Posterior cingulate gyrus (tissue), 11 donors: ENCODE results near the gene MRPL20.
"Not testable (repeated sequence)": the region's sequence is repeated elsewhere in the genome, so short reads cannot be mapped to it uniquely, and the experiment has no call there.

Source experiments
- DNase-seq, 10 donors: peaks; one replicate each; pipeline versions ENCODE4 v3.0.0 to v3.0.0-alpha.2; 2020 to 2021; ENCODE audit warnings: mixed read lengths in 3 of 10
- intact Hi-C: fragments of 100-400 bp; cut with DNase I; formaldehyde crosslinking; loops from one replicate; pipeline ENCODE4 v1.15.1; 2023

Gene MRPL20

DNA sequence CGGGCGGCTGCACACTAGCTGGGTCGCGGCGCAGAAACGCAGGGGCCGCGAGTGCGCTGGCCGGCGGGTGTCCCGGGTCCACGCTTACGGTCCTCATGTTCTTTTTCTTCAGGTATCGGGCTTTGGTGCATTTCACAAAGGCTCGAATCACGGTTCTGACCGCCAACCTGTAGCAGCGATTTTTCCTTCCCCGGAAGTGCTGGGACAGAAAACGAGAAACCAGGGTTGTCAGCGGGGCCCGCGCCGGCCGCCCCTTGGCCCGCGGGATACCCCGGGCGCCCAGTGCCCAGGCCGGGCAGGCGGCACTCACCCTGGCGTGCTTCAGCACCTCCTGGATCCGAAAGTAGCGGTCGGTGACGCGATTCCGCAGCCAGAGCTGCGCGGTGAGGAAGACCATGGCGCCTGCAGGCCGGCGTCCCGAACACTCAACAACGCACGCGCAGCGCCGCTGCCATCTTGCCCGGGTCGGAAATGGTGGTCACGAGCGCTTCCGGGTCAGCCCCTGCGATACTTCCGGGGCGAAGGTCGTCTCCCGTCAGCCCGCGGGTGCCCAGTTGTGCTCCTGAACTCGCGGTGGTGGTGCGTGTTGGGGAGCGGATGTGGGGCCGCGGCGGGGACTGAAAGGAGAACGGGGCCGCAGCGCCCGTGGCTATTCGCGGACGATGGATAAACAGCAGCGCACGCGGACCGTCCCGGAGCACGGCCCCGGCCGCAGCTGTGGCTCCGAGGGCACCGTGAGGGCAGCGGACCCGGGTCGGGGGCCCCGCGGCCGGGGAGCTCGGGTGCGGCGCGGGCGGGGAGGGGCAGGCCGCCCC is at the start of gene MRPL20:
MRPL20 (minus strand) TSS at position 473 of the 815 bp plus-strand sequence; CDS start at position 397, 76 bp downstream.
- peak; percentile 91 to 99 (median 94) for DNase-seq
- intact Hi-C loops = loop anchor here (2.0 kb wide), 1 partner anchor 32 kb away; the partner anchor contains the start of gene AURKAIP1

DNA sequence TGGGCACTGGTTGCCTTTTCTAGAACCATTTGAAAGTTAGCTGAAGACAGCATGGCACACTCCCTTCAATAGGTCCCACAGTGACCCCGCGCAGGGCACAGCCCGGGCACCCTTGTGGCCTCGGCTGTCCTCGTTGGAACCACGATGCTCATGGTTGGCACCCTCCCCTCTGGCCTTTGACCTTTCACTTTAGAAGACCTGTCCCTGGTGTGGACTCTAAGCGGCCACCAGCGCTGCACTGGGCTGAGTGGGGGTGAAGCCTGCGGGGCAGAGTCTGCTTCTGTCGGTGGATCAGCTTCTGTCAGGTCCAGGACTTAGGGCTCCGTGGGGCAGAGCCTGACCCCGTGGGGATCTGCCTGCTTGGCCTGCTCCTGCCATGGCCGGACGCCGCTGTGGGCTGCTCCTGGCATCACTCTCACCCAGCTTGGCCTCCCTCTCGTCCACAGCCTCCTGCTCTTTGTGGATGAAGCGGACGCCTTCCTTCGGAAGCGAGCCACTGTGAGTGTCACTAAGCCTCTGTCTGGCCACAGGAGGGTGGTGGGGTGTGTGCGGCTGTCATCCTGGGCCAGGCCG is 49.7 kb upstream of the MRPL20 start:
- DNase-seq, intact Hi-C loops: not testable (repeated sequence)

DNA sequence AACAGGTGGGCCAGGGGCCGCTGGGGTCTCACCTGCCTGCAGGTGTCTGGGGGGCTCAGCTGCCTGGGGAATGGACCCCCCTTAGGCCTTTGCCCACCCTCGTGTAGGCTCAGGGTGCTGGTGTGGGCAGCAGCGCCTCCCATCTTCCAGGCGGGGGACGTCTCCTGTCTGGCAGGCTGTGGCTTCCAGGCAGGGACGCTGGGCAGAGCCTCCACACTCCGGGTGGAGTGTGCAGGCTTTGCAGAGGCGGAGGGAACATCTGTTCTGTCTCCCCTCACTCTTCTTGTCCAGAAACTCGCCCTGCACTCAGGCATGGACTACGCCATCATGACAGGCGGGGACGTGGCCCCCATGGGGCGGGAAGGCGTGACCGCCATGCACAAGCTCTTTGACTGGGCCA is 48.8 kb upstream of the MRPL20 start:
- DNase-seq, intact Hi-C loops: not testable (repeated sequence)

DNA sequence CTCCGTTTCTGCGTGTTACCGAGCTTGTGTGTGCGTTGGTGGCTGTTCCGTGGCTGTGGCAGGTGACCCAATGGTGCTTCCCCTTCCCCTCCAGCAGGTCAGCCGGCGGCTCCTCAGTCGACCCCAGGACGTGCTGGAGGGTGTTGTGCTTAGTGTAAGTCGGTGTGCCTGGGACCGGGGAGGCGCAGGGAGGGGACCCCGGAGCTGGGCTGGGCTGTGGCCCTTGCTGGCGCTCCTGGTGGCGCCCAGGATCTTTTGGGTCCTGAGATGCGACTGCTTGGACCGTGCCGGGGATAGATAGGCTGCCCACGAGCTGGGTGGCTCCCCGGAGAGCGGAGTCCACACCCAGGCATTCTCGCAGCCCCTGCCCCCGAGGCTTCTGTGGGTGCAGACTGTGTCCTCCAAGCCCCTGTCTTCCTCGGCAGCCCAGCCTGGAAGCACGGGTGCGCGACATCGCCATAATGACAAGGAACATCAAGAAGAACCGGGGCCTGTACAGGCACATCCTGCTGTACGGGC is 48.3 kb upstream of the MRPL20 start:
- DNase-seq = peak in 1 of 10 donors; percentile 74
- intact Hi-C loops = no loop called here

DNA sequence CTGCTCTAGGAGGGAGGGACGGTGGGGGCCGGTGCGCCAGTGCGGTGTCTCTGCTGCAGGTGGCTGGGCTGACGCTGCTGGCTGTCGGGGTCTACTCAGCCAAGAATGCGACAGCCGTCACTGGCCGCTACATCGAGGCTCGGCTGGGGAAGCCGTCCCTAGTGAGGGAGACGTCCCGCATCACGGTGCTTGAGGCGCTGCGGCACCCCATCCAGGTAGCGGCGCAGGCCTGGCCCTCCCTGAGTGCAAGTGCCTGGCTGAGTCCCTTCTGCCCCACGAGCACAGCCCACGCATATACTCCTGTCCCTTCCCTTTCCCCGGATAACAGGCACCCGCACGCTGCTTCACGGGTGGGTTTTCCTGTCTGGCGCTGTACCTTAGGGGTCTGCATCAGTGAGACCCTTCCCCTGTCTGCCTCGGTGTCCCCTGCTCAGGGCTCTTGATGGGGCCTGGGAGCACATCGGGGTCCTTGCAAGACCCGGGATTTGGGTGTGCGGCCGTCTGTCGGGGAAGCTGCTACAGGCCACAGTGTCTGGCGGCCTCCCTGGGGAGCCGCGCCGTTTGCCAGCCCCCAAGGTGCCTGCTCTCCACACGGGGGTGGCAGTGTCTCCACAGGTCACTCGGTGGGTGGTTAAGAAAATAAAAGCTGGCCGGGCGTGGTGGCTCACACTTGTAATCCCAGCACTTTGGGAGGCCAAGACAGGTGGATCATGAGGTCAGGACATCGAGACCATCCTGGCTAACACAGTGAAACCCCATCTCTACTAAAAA is 47.4 kb upstream of the MRPL20 start:
- DNase-seq = peak in 1 of 10 donors; percentile 77

DNA sequence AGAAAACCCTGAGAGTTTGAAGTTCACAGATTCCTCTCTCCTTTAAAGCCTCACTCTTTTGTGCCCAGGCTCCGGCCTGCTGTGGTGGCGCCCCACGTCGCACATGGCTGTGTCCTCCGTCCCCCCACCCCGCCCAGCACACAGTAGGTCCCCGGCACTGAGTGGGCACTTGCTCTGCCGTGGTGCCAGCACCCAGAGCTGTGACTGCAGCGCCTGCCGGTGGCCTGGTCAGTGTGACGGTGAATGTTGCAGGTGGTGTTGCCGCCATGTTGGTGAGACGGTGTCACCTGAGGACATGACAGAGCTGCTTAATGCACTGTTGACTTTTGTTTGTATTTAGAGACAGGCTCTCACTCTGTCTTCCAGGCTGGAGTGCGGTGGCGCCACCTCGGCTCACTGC is 45.8 kb upstream of the MRPL20 start:
- no peak for DNase-seq
- intact Hi-C loops = no loop called here

More for the DNA sequence above, 47.4 kb upstream of the MRPL20 start:
- intact Hi-C loops = not testable (repeated sequence)

DNA sequence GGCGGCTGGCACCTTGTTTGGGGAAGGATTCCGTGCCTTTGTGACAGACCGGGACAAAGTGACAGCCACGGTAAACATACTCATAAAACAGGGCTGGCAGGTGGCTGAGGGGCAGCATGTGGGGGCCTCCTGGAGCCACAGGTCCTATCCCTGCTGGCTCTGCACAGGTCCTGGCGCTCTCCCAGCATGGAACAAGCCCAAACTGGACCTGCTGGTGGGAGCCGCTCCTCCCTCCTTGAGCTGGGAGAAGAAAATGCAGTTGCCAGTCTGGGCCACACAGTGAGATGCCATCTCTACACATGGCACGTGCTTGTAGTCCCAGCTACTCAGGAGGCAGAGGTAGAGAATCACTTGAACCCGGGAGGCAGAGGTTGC is 45.3 kb upstream of the MRPL20 start:
- intact Hi-C loops, DNase-seq: not testable (repeated sequence)

DNA sequence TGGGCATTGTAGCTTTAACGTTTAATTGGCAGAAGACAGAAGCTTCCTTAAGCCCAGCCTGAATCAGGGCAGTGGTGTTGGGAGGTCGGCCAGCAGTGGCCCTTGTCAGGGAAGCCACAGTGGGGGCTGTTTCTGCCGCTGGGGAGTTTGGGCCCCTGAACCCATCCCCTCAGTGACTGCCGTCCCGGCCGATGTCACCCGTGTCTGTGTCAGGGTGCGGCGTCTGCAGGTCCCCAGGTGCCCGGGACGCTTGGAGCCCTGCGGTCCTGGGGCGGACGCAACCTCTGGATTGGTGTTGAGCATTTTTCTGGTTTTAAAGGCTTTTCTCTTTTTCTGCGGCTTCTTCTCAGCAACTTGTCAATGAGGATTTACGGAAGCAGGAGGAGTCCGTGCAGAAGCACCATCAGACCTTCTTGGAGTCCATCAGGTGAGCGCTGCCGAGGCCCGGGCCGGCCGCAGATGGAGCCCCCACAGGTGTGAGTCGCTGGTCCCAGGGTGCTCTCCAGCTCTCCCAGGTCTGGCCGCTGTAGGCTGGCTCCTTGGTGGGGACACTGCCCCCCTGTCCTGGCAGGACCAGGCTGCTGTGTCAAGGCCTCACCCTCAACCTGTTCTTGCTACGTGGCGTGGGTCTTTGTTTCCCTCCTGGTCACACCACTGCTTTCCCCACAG is 44.7 kb upstream of the MRPL20 start:
- peak in 2 of 10 donors; percentile 78 to 84 for DNase-seq
- intact Hi-C loops = no loop called here

DNA sequence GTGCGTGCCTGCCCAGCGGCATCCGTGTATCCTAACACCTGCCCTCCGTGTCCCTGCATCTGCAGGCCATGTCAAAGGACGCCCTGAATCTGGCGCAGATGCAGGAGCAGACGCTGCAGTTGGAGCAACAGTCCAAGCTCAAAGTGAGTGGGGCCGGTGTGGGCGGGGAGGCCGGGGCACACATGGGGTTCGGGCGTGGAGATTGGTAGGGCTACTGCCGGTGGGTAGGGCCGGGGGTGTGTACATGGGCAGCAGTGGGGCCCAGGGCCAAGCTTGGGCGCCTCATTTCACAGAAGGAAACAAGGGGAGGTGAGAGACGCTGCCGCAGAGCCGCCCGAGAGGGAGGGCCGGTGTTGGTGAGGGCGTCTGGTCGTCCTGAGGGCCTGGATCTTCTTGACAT is 43.5 kb upstream of the MRPL20 start:
- DNase-seq, intact Hi-C loops: not testable (repeated sequence)

DNA sequence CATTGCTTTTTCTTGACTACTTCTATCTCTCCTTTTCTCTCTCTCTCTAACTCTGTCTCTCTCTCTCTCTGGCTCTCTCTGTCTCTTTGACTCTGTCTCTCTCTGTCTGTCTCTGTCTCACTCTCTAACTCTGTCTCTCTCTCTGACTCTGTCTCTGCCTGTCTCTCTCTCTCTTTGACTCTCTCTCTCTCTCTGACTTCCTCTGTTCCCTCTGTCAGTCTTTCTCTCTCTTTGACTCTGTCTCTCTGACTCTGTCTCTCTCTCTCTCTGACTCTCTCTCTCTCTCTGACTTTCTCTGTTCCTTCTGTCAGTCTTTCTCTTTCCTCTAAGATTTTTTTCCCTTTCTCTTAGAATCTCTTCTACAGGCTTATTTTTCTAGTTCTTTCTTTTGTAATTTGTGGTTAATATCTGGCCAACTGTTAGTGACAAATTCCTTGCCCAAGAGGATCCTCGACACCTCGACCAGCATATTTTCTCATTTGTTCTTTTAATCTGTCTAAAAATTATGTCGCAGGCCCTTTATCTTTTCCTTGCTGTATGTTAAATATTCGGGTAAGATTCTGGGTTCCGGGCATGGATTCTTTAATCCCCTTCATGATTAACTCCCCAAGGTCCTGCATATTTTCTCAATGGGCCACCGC is 42.1 kb upstream of the MRPL20 start, which contains the start of gene ATAD3C:
ATAD3C (plus strand) TSS at position 591 of the 641 bp plus-strand sequence. CDS start 995 bp downstream, outside the sequence.
- no peak for DNase-seq
- intact Hi-C loops = no loop called here

DNA sequence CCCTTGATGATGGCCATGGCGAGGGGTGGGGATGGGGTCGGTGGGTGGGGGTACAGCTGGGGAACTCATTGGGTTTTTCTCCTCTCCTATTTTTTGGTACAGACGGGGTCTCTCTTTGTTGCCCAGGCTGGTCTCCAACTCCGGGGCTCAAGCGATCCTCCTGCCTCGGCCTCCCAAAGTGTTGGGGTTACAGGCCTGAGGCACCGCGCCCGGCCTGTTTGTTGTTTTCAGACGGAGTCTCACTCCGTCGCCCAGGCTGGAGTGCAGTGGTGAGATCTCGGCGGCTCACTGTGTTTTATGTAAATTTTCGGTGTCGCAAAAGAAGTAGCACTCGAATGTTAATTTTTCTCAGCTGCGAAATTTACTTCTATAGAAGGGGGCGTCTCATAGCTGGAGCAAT is 39.5 kb upstream of the MRPL20 start:
- DNase-seq, intact Hi-C loops: not testable (repeated sequence)

DNA sequence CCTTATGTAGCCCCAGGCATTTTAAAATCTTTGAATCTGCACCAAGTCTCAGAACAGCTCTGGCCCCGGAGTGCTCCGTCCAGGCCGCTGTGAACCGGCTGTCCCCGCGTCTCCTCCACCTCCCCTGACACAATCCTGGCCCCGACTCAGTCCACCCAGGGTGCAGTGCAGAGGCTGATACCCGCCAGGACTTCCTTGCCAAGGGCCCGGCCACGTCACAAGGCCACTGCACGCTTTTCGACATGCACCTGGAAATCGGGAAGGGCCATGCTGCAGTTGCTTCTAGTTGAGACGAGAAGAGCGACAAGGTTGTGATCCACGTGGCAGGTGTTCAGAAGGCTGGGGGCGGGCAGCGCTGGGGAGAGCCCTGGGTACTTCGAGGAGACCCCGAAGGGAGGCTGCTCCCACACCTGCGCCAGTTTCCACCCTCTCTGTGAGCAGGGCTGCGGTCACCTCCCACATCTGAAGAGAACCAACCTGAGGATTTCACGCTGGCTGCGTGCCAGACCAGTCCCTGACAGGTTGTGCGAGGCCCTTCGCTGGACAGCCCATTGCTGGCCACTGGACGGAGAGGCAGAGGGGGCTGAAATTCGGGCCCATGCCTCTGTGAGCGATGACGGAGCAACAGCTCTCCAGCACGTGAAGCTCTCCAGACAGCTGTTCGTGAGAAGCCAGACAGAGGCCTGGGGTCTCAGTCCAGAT is 35.1 kb upstream of the MRPL20 start:
- intact Hi-C loops = no loop called here
- DNase-seq = peak in 2 of 10 donors; percentile 13 to 87

DNA sequence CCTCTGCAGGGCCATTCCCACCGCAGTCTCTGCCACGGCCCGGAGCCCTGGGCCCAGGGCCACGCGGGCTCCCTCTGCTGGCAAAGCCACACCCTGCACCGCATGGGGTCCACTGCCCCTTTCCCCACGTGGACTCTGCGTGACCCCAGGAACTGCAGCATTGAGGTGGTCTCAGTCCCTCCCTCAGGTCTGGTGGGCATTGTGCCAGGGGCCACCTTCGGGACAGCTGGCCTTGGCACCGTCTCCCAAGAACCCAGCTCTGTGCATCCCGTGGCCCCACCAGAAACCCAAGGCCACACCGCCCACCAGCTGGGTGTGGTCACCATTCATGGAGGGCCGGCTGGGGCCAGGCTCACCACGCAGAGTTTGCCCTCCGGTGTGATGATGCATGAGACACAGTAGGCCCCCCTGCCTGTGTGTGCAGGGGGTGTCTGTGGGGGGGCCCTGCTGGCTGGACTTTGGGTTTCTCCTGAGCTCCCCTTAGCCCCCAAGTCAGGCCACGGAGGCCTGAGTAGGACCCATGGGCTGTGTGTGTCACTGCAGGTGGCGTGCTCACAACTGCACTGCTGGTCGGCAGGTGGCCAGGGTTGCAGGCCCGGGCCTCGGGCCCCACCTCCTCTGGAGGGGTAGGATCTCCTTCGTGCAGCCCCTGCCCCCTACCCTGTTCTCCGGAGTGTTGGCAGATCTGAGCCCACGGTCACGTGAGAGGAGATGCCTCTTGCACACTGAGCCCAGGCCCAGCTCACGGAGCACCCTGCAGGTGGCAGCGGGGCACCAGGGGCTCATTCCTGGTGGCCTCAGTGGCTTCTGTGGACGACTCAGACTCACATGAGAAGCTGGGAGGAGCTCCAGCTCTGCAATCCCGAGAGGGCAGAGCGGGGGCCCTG is 34.2 kb upstream of the MRPL20 start:
- peak in 6 of 10 donors; percentile 38 to 92 (median 74) for DNase-seq
- intact Hi-C loops = no loop called here

DNA sequence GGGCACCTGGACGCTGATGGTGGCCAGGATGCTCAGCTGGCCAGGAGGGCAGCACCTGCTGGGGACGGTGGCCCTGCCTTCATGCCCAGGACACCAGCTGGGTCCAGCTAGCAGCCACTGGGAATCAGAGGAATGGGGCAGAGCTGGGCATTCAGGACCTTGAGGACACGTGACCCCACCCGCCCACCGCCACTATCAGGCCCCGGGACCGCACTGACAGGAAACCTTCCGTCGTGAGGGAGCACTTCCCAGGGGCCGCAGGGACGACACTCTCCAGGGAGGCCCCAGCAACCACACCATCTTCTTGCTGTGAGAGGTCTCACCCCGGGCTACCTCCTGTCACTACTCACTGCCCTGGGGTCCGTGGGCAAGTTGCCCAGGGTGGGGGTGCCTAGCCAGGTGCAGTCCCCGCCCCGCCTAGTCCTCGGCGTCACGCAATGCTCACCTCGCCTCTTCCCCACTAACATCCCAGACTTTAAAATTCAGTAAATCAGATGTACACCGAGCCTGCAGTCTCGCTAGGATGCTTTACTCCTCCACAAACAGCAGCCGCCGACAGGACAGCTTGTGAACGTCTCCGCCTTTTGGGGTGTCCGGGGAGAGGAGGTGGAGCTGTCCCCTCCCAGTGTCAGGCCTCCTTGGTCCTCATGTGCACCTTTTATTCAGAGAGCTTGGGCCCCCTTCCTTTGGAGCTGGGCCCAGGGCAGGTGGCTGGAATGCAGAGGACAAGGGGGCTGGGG is 33.3 kb upstream of the MRPL20 start:
- DNase-seq = peak in 1 of 10 donors; percentile 84
- intact Hi-C loops = no loop called here

DNA sequence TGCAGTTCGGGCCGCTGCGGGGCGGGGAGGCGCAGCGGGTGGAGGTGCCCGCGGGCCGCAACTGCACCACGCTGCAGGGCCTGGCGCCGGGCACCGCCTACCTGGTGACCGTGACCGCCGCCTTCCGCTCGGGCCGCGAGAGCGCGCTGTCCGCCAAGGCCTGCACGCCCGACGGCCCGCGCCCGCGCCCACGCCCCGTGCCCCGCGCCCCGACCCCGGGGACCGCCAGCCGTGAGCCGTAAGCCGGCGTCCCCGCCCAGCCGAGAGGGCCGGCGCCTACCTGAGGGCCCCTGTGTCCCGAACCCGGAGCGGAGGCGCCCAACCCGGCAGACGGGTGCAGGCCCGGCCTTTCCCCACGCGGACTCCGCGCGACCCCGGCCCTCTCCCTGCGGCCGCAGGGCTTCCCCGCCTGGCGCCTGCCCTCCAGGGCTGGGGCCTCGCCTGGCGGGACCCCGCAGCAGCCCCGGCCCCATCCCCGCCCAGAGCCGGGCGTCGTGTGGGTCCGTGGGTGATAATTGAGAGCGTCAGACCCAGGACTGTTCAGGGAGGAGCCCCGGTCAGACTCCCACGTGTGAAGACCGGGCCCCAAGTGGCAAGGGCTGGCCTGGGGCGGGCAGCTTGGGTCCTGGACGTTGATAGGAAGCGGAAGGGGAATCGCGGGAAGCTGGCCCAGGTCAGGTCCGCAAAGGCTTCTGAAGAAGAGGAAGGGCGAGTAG is 32.6 kb upstream of the MRPL20 start:
- intact Hi-C loops = no loop called here
- DNase-seq = peak in 2 of 10 donors; percentile 7 to 85

DNA sequence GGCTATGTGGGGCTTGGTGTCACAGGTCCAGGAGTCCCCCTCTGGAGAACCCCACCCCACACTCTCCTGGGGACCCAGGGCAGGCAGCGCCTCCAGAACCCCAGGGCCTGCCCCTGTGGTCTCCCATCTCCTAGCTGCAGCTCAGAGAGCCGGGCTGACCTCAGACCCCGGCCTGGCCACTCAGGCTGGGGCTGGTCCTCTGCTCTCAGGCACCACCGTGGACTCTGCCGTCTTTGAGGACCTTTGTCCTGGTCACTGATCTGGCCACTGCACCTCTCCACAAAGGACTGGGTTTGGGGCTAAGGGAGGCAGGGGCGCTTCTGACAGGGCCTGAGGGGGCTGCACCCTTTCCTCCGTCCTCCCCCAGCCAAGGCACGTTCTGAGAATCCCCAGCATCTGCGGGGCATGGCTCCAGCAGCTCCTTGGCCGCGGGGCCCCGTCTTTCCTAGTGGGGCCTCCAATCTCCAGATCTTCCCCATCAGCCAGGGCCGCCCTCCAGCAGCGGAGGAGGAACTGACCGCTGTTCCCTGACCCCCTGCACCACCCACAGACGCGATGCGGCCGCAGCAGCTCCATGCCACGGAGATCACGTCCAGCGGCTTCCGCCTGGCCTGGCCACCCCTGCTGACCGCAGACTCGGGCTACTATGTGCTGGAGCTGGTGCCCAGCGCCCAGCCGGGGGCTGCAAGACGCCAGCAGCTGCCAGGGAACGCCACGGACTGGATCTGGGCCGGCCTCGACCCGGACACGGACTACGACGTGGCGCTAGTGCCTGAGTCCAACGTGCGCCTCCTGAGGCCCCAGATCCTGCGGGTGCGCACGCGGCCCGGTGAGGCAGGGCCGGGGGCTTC is 31.7 kb upstream of the MRPL20 start:
- peak in 4 of 10 donors; percentile 16 to 83 (median 68) for DNase-seq

More for the DNA sequence above, 31.7 kb upstream of the MRPL20 start:
- intact Hi-C loops = no loop called here
